GM18868 (cell line): ENCODE data around the gene KIF6.

Experiments
- ATAC-seq: cut with Tn5 transposase; IDR thresholded peaks from one replicate; pipeline ENCODE4 v1.9.1; 2021; ENCODE audit warnings: mild to moderate bottlenecking, moderate library complexity; ENCODE audit not compliant: unreplicated experiment

KIF6 gene

GRCh38 chr6:39425346-39426072 lies 299.7 kb downstream of the KIF6 start:
- no peak for ATAC-seq

- ATAC-seq = no peak
Measured at GRCh38 chr6:39424831-39425230, 300.4 kb downstream of the KIF6 start.

- no peak for ATAC-seq
Measured at GRCh38 chr6:39422238-39422637, 303.0 kb downstream of the KIF6 start.

- no peak for ATAC-seq
Measured at GRCh38 chr6:39421383-39422225, 303.6 kb downstream of the KIF6 start.

- no peak for ATAC-seq
Measured at GRCh38 chr6:39420300-39421265, 304.6 kb downstream of the KIF6 start.

GRCh38 chr6:39419607-39420006 lies 305.6 kb downstream of the KIF6 start:
- no peak for ATAC-seq

- ATAC-seq = no peak
Measured at GRCh38 chr6:39417440-39417839, 307.8 kb downstream of the KIF6 start.

- ATAC-seq = no peak
Measured at GRCh38 chr6:39416728-39417127, 308.5 kb downstream of the KIF6 start.

GRCh38 chr6:39416026-39416425 lies 309.2 kb downstream of the KIF6 start:
- no peak for ATAC-seq

- ATAC-seq = no peak
Measured at GRCh38 chr6:39415482-39415881, 309.7 kb downstream of the KIF6 start.

GRCh38 chr6:39411465-39411864 lies 313.7 kb downstream of the KIF6 start:
- ATAC-seq = no peak

- no peak for ATAC-seq
Measured at GRCh38 chr6:39411001-39411400, 314.2 kb downstream of the KIF6 start.

- no peak for ATAC-seq
Measured at GRCh38 chr6:39409889-39410288, 315.3 kb downstream of the KIF6 start.

GRCh38 chr6:39407446-39407993 lies 317.7 kb downstream of the KIF6 start:
- peak; percentile 77 for ATAC-seq

GRCh38 chr6:39404312-39404711 lies 320.9 kb downstream of the KIF6 start:
- ATAC-seq = no peak

- no peak for ATAC-seq
Measured at GRCh38 chr6:39403304-39403703, 321.9 kb downstream of the KIF6 start.

- ATAC-seq = no peak
Measured at GRCh38 chr6:39402239-39402751, 322.9 kb downstream of the KIF6 start.

GRCh38 chr6:39401376-39401775 lies 323.8 kb downstream of the KIF6 start:
- ATAC-seq = no peak

GRCh38 chr6:39400026-39400425 lies 325.2 kb downstream of the KIF6 start:
- no peak for ATAC-seq

- no peak for ATAC-seq
Measured at GRCh38 chr6:39396854-39397253, 328.4 kb downstream of the KIF6 start.

GRCh38 chr6:39393075-39393474 lies 332.1 kb downstream of the KIF6 start:
- no peak for ATAC-seq
